Astrocyte (in vitro differentiated cells and primary cell): ENCODE measurements around the gene ADAM11.

Source experiments
- EZH2 ChIP-seq: IDR thresholded peaks from 2 replicates; pipeline ENCODE4 v1.6.1; 2012; ENCODE audit warnings: mild to moderate bottlenecking, low read length, inconsistent platforms; ENCODE audit not compliant: insufficient read depth
- TF ChIP-seq, protein P1 (sequence below): IDR thresholded peaks from 2 replicates; pipeline ENCODE4 v1.5.1; 2011; ENCODE audit warnings: low read depth, mild to moderate bottlenecking, inconsistent platforms, low read length, moderate library complexity; ENCODE audit not compliant: insufficient read depth

DNA sequence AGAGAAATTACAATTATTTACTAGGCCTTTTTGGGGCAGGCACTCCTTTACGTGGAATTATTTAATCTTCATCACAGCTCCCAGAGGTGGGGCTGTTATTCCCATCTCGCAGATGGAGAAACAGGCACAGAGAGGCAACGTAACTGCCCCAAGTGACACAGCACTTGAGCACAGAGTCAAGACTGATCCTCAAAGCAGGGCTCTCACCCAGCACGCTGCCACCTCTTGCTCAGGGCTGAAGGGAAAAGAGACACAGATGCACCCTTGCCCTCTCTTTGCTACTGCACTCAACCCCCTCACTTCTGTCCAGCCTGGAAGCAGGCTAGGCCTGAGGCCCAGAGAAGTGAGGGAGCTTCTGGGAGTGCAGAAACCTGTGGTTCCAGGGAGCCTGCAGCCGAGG, 4.4 kb downstream of the ADAM11 start:
- TF ChIP-seq, protein P1, sequence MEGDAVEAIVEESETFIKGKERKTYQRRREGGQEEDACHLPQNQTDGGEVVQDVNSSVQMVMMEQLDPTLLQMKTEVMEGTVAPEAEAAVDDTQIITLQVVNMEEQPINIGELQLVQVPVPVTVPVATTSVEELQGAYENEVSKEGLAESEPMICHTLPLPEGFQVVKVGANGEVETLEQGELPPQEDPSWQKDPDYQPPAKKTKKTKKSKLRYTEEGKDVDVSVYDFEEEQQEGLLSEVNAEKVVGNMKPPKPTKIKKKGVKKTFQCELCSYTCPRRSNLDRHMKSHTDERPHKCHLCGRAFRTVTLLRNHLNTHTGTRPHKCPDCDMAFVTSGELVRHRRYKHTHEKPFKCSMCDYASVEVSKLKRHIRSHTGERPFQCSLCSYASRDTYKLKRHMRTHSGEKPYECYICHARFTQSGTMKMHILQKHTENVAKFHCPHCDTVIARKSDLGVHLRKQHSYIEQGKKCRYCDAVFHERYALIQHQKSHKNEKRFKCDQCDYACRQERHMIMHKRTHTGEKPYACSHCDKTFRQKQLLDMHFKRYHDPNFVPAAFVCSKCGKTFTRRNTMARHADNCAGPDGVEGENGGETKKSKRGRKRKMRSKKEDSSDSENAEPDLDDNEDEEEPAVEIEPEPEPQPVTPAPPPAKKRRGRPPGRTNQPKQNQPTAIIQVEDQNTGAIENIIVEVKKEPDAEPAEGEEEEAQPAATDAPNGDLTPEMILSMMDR, result no peak
- no peak for TF ChIP-seq EZH2
